Stimulated activated CD4-positive, alpha-beta T cell treated with anti-CD3 and anti-CD28 coated beads, Interleukin-4, amount 100 ng/mL, for 24 hours (primary cell): ENCODE measurements around the gene RPL13A.
"Not testable (repeated sequence)": the region's sequence is repeated elsewhere in the genome, so short reads cannot be mapped to it uniquely, and the experiment has no call there.

Source experiments
- DNase-seq: peaks from one replicate; pipeline ENCODE4 v3.0.0-alpha.2; 2020

RPL13A gene

GRCh38 chr19:49458567-49458903 is 28.9 kb upstream of the RPL13A start:
- no peak for DNase-seq

GRCh38 chr19:49459388-49459787 is 28.0 kb upstream of the RPL13A start:
- DNase-seq: no peak

GRCh38 chr19:49461130-49461529 is 26.3 kb upstream of the RPL13A start:
- DNase-seq: not testable (repeated sequence)

- no peak for DNase-seq
These were observed 25.8 kb upstream of the RPL13A start for GRCh38 chr19:49461656-49462055.

GRCh38 chr19:49462492-49462891 is 24.9 kb upstream of the RPL13A start:
- no peak for DNase-seq

- no peak for DNase-seq
These were observed 23.3 kb upstream of the RPL13A start for GRCh38 chr19:49463960-49464740.

GRCh38 chr19:49465371-49465770 is 22.0 kb upstream of the RPL13A start:
- no peak for DNase-seq

- no peak for DNase-seq
These were observed 19.2 kb upstream of the RPL13A start for GRCh38 chr19:49468199-49468598.

- peak; percentile 78 for DNase-seq
These were observed 18.5 kb upstream of the RPL13A start for GRCh38 chr19:49468746-49469447.

GRCh38 chr19:49469828-49470614 is 17.4 kb upstream of the RPL13A start:
- peak; percentile 73 for DNase-seq

GRCh38 chr19:49470615-49470978 is 16.8 kb upstream of the RPL13A start:
- no peak for DNase-seq

GRCh38 chr19:49472936-49473335 is 14.5 kb upstream of the RPL13A start:
- peak; percentile 35 for DNase-seq

- not testable (repeated sequence) for DNase-seq
These were observed 13.9 kb upstream of the RPL13A start for GRCh38 chr19:49473501-49473867.

- peak; percentile 92 for DNase-seq
These were observed 13.4 kb upstream of the RPL13A start, which contains the start of gene FLT3LG for GRCh38 chr19:49473868-49474541. TSS of gene FLT3LG (plus strand) at chr19:49474215. CDS start at chr19:49474640, 425 bp downstream.

GRCh38 chr19:49474542-49474924 is 12.9 kb upstream of the RPL13A start:
- DNase-seq: no peak

GRCh38 chr19:49475191-49475917 is 12.1 kb upstream of the RPL13A start:
- no peak for DNase-seq

- DNase-seq: peak; percentile 80
These were observed 11.2 kb upstream of the RPL13A start for GRCh38 chr19:49475995-49476880.

- no peak for DNase-seq
These were observed 7.3 kb upstream of the RPL13A start for GRCh38 chr19:49479975-49480628.

- DNase-seq: no peak
These were observed 6.3 kb upstream of the RPL13A start for GRCh38 chr19:49481020-49481683.

- DNase-seq: no peak
These were observed 1.2 kb upstream of the RPL13A start for GRCh38 chr19:49486232-49486631.
